HepG2 (cell line): ENCODE results near the gene GRIN3B. TPM values are rescaled to one million over a fixed set of nuclear protein-coding genes. Genes with fewer than 3 reads are reported as not detected.

Experiments
- CCDC6 ChIP-seq: sonication (generic); formaldehyde crosslinking; IDR thresholded peaks from 2 replicates; pipeline ENCODE4 v1.8.1; 2022; ENCODE audit warnings: mild to moderate bottlenecking, missing genetic modification reagents, moderate library complexity
- FIP1L1 ChIP-seq: fragments of 200-400 bp; formaldehyde crosslinking; IDR thresholded peaks from 2 replicates; pipeline ENCODE4 v1.6.1; 2018; ENCODE audit warnings: low read depth, mild to moderate bottlenecking, low read length, moderate library complexity, borderline replicate concordance; ENCODE audit not compliant: insufficient read depth
- GABPB1 ChIP-seq: IDR thresholded peaks from 2 replicates; pipeline ENCODE4 v1.6.1; 2016; ENCODE audit warnings: mild to moderate bottlenecking, missing genetic modification reagents, moderate library complexity, missing compliant biosample characterization
- HMGA1 ChIP-seq: sonication (generic); formaldehyde crosslinking; conservative IDR thresholded peaks from 2 replicates; pipeline ENCODE4 v1.4.0; 2020; ENCODE audit warnings: missing genetic modification reagents
- IRF2 ChIP-seq: IDR thresholded peaks from 2 replicates; pipeline ENCODE4 v1.6.1; 2018; ENCODE audit warnings: missing genetic modification reagents, missing compliant biosample characterization
- JUND ChIP-seq: sonication (generic); formaldehyde crosslinking; IDR thresholded peaks from 2 replicates; pipeline ENCODE4 v1.8.0; 2022; ENCODE audit warnings: mild to moderate bottlenecking, missing genetic modification reagents
- MXI1 ChIP-seq: IDR thresholded peaks from 3 replicates; pipeline ENCODE4 v1.6.1; 2012; ENCODE audit warnings: low read depth, low read length, inconsistent platforms, borderline replicate concordance
- PRPF4 ChIP-seq: fragments of 200-400 bp; formaldehyde crosslinking; IDR thresholded peaks from 2 replicates; pipeline ENCODE4 v1.6.1; 2016; ENCODE audit warnings: low read length, low read depth; ENCODE audit not compliant: poor library complexity, severe bottlenecking
- RBFOX2 ChIP-seq: fragments of 200-400 bp; formaldehyde crosslinking; IDR thresholded peaks from 2 replicates; pipeline ENCODE4 v1.6.1; 2017; ENCODE audit warnings: low read depth, mild to moderate bottlenecking, low read length
- TAF15 ChIP-seq: fragments of 200-400 bp; formaldehyde crosslinking; IDR thresholded peaks from one replicate; pipeline ENCODE4 v1.6.1; 2018; ENCODE audit warnings: mild to moderate bottlenecking, low read depth, low read length; ENCODE audit not compliant: poor library complexity, severe bottlenecking
- ZBTB7B ChIP-seq: sonication (generic); formaldehyde crosslinking; IDR thresholded peaks from 2 replicates; pipeline ENCODE4 v1.4.0; 2020; ENCODE audit warnings: missing genetic modification reagents
- ZNF317 ChIP-seq: sonication (generic); formaldehyde crosslinking; IDR thresholded peaks from 2 replicates; pipeline ENCODE4 v1.5.0; 2020; ENCODE audit warnings: mild to moderate bottlenecking, missing genetic modification reagents
- ZNF333 ChIP-seq: sonication (generic); formaldehyde crosslinking; IDR thresholded peaks from 2 replicates; pipeline ENCODE4 v1.4.0; 2020; ENCODE audit warnings: mild to moderate bottlenecking, missing genetic modification reagents, borderline replicate concordance
- ZNF501 ChIP-seq: sonication (generic); formaldehyde crosslinking; IDR thresholded peaks from 2 replicates; pipeline ENCODE4 v1.5.1; 2020; ENCODE audit warnings: mild to moderate bottlenecking, moderate library complexity, missing genetic modification reagents
- ZNF629 ChIP-seq: sonication (generic); formaldehyde crosslinking; conservative IDR thresholded peaks from 2 replicates; pipeline ENCODE4 v1.5.0; 2020; ENCODE audit warnings: missing genetic modification reagents
- polyA plus RNA-seq, 8 experiments: library from polyadenylated mRNA; depleted of rRNA in 3 of 8; stranded (reverse) in 7 of 8; unstranded in 1 of 8; fragments of >200 nt; fragmentation: Illumina TruSeq in 4 of 8; extraction: Trizol in 4 of 8; gene quantifications; 2 replicates each; pipeline versions ENCODE4 v1.2.1 to v1.2.3, GENCODE V29; 2011 to 2016; ENCODE audit warnings: low read depth in 4 of 8, missing spikeins in 1 of 8, mixed read lengths in 1 of 8; ENCODE audit not compliant: insufficient read depth in 1 of 8
- total RNA-seq, 5 experiments: library from RNA; depleted of rRNA; stranded (reverse); fragments of >200 nt; fragmentation: Illumina TruSeq; extraction: Trizol; gene quantifications; 2 replicates each; pipeline ENCODE4 v1.2.3, GENCODE V29; 2016; ENCODE audit warnings: low read depth in 1 of 5
- TF ChIP-seq, protein P1 (sequence below): sonication (generic); formaldehyde crosslinking; IDR thresholded peaks from 2 replicates; pipeline ENCODE4 v1.5.1; 2020; ENCODE audit warnings: mild to moderate bottlenecking, missing genetic modification reagents
- TF ChIP-seq, protein P2 (sequence below), 2 experiments: fragments of 450-650 bp in 1 of 2; sonication (generic) in 1 of 2; formaldehyde crosslinking; IDR thresholded peaks; 2 replicates each; pipeline versions ENCODE4 v1.5.0 to v1.8.0; 2020 to 2022; ENCODE audit warnings: mild to moderate bottlenecking in 1 of 2, missing genetic modification reagents in 1 of 2
- TF ChIP-seq, protein P3 (sequence below): sonication (generic); formaldehyde crosslinking; IDR thresholded peaks from 2 replicates; pipeline ENCODE4 v1.4.0; 2020; ENCODE audit warnings: missing genetic modification reagents, borderline replicate concordance
- TF ChIP-seq, protein P4 (sequence below): sonication (generic); formaldehyde crosslinking; conservative IDR thresholded peaks from 2 replicates; pipeline ENCODE4 v1.8.0; 2022; ENCODE audit warnings: missing genetic modification reagents
- TF ChIP-seq, protein P5 (sequence below): sonication (generic); formaldehyde crosslinking; IDR thresholded peaks from 2 replicates; pipeline ENCODE4 v1.5.0; 2020; ENCODE audit warnings: missing genetic modification reagents

Gene GRIN3B
- total and polyA plus RNA-seq, 2 of the 13 experiments (the other 11 are each of a cell fraction or from before 2014, with no cell fraction given): 0.07 to 0.20 TPM

DNA sequence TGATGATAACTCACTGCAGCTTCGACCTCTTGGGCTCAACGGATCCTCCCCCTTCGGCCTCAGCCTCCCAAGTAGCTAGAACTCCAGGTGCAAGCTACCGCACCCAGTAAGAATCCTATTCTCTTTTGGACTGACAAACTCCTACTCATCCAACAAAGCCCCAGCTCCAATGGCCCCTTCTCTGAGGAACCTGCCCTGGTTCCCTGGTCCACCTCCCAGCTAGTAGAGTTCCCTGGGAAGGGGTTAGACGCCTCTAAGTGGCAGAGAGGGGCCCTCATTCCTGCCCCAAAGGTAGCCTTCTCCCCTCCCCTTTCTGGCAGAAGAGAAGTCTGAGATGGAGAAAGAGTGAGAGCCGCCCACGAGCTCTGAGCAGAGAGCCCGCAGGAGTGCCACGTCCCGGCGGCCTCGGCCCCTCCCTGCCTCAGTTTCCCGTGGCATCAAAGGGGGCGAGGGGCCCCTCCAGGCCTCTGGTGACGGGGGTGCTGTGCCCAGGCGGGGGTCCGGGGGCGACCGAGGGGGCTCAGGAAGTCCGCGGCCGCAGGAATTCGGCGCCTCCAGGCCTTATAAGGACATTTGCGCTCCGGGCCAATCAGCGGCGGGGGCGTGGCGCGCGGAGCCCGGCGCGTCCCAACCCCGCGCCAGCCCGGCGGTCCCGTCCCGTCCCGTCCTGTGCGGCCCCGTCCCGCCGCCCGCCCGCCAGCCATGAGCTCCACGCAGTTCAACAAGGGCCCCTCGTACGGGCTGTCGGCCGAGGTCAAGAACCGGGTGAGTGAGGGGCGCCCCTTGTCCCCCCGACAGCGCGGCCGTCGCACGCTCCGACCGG lies 26.0 kb downstream of the GRIN3B start, which contains the start of gene CNN2 (continued):
- TF ChIP-seq, protein P1, sequence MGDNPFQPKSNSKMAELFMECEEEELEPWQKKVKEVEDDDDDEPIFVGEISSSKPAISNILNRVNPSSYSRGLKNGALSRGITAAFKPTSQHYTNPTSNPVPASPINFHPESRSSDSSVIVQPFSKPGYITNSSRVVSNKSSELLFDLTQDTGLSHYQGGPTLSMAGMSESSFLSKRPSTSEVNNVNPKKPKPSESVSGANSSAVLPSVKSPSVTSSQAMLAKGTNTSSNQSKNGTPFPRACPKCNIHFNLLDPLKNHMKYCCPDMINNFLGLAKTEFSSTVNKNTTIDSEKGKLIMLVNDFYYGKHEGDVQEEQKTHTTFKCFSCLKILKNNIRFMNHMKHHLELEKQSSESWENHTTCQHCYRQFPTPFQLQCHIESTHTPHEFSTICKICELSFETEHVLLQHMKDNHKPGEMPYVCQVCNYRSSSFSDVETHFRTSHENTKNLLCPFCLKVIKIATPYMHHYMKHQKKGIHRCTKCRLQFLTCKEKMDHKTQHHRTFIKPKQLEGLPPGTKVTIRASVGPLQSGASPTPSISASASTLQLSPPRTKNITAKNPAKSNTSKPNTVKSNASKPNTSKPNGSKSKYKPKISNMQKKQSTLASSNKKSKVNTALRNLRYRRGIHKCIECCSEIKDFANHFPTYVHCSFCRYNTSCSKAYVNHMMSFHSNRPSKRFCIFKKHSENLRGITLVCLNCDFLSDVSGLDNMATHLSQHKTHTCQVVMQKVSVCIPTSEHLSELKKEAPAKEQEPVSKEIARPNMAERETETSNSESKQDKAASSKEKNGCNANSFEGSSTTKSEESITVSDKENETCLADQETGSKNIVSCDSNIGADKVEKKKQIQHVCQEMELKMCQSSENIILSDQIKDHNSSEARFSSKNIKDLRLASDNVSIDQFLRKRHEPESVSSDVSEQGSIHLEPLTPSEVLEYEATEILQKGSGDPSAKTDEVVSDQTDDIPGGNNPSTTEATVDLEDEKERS (CRISPR knock-in tag): no peak
- TF ChIP-seq GABPB1 (CRISPR knock-in tag): peak; percentile 58; the same call in 1 of the 2 replicates
- no peak for TF ChIP-seq HMGA1 (CRISPR knock-in tag)
- TF ChIP-seq ZNF629 (CRISPR knock-in tag): no peak
- TF ChIP-seq TAF15: no peak
- TF ChIP-seq ZNF317 (CRISPR knock-in tag): no peak
- TF ChIP-seq CCDC6: no peak
- peak; percentile 77 for TF ChIP-seq RBFOX2
- 0 out of 2 replicates have a peak, but pooled peaks have one; percentile 52 for TF ChIP-seq ZNF501 (CRISPR knock-in tag)
- peak; percentile 48; the same call in 1 of the 2 replicates for TF ChIP-seq ZBTB7B (CRISPR knock-in tag)
- TF ChIP-seq, protein P2, sequence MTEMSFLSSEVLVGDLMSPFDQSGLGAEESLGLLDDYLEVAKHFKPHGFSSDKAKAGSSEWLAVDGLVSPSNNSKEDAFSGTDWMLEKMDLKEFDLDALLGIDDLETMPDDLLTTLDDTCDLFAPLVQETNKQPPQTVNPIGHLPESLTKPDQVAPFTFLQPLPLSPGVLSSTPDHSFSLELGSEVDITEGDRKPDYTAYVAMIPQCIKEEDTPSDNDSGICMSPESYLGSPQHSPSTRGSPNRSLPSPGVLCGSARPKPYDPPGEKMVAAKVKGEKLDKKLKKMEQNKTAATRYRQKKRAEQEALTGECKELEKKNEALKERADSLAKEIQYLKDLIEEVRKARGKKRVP (CRISPR knock-in tag; IDR thresholded peaks at IDR 0.05): no peak
- no peak for TF ChIP-seq IRF2
- peak; percentile 45; the same call in 1 of the 3 replicates for TF ChIP-seq MXI1
- TF ChIP-seq JUND: no peak
- no peak for TF ChIP-seq PRPF4
- TF ChIP-seq, protein P3, sequence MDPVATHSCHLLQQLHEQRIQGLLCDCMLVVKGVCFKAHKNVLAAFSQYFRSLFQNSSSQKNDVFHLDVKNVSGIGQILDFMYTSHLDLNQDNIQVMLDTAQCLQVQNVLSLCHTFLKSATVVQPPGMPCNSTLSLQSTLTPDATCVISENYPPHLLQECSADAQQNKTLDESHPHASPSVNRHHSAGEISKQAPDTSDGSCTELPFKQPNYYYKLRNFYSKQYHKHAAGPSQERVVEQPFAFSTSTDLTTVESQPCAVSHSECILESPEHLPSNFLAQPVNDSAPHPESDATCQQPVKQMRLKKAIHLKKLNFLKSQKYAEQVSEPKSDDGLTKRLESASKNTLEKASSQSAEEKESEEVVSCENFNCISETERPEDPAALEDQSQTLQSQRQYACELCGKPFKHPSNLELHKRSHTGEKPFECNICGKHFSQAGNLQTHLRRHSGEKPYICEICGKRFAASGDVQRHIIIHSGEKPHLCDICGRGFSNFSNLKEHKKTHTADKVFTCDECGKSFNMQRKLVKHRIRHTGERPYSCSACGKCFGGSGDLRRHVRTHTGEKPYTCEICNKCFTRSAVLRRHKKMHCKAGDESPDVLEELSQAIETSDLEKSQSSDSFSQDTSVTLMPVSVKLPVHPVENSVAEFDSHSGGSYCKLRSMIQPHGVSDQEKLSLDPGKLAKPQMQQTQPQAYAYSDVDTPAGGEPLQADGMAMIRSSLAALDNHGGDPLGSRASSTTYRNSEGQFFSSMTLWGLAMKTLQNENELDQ (CRISPR knock-in tag): no peak
- TF ChIP-seq, protein P4, sequence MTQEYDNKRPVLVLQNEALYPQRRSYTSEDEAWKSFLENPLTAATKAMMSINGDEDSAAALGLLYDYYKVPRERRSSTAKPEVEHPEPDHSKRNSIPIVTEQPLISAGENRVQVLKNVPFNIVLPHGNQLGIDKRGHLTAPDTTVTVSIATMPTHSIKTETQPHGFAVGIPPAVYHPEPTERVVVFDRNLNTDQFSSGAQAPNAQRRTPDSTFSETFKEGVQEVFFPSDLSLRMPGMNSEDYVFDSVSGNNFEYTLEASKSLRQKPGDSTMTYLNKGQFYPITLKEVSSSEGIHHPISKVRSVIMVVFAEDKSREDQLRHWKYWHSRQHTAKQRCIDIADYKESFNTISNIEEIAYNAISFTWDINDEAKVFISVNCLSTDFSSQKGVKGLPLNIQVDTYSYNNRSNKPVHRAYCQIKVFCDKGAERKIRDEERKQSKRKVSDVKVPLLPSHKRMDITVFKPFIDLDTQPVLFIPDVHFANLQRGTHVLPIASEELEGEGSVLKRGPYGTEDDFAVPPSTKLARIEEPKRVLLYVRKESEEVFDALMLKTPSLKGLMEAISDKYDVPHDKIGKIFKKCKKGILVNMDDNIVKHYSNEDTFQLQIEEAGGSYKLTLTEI: no peak
- TF ChIP-seq FIP1L1: no peak
- TF ChIP-seq, protein P5, sequence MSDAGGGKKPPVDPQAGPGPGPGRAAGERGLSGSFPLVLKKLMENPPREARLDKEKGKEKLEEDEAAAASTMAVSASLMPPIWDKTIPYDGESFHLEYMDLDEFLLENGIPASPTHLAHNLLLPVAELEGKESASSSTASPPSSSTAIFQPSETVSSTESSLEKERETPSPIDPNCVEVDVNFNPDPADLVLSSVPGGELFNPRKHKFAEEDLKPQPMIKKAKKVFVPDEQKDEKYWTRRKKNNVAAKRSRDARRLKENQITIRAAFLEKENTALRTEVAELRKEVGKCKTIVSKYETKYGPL: no peak
- no peak for TF ChIP-seq ZNF333 (CRISPR knock-in tag)
